IMR-90 (cell line): ENCODE measurements around the gene CIART. TPM values are rescaled to one million over a fixed set of nuclear protein-coding genes. Genes with fewer than 3 reads are reported as not detected.

Experiments
- ATAC-seq: fragments of 200-7000 bp; cut with Tn5 transposase; 2 replicates; pipeline ENCODE4 v1.9.1; 2020; ENCODE audit warnings: low read depth, mild to moderate bottlenecking, moderate library complexity
- BruUV-seq: library from RNA; stranded (reverse); fragments of 400-500 nt; replicated peaks from 2 replicates; lab custom pipeline; 2021; lab: Mats Ljungman, UMichigan
- CTCF ChIA-PET: fragments of 300-600 bp; formaldehyde crosslinking; extraction: SDS; loops from one replicate; lab custom pipeline; 2021; ENCODE audit warnings: antibody characterized with exemption; lab: Yijun Ruan, JAX
- POLR2A ChIA-PET: fragments of 300-600 bp; sonication (Branson Sonifier 250); formaldehyde crosslinking; loops from one replicate; lab custom pipeline; 2022; ENCODE audit warnings: antibody characterized with exemption; ENCODE audit not compliant: unreplicated experiment; lab: Charles Lee
- DNase-seq: peaks from one replicate; pipeline ENCODE4 v3.0.0; 2013
- H2AFZ ChIP-seq: replicated peaks from 2 replicates; pipeline ENCODE3; 2013; ENCODE audit warnings: low read length, mild to moderate bottlenecking; ENCODE audit not compliant: poor library complexity
- H2AK5ac ChIP-seq: 2 replicates; pipeline ENCODE4 v1.6.1; 2013; ENCODE audit warnings: low read depth, low read length, inconsistent platforms
- H2AK9ac ChIP-seq: replicated peaks from 2 replicates; pipeline ENCODE3; 2013; ENCODE audit warnings: mild to moderate bottlenecking, low read depth, low read length, moderate library complexity; ENCODE audit not compliant: poor library complexity
- H2BK120ac ChIP-seq: 2 replicates; pipeline ENCODE4 v1.6.1; 2013; ENCODE audit warnings: low read depth, low read length, inconsistent platforms
- H2BK15ac ChIP-seq: 3 replicates; pipeline ENCODE4 v1.6.1; 2013; ENCODE audit warnings: low read depth, low read length, inconsistent platforms
- H2BK20ac ChIP-seq: 2 replicates; pipeline ENCODE4 v1.6.1; 2013; ENCODE audit warnings: low read depth, mild to moderate bottlenecking, inconsistent platforms, low read length, moderate library complexity
- H2BK5ac ChIP-seq: 2 replicates; pipeline ENCODE4 v1.6.1; 2013; ENCODE audit warnings: mild to moderate bottlenecking, low read depth, low read length, inconsistent platforms; ENCODE audit not compliant: poor library complexity, severe bottlenecking
- H3K14ac ChIP-seq: replicated peaks from 2 replicates; pipeline ENCODE4 v1.6.1; 2013; ENCODE audit warnings: low read depth, low read length, inconsistent platforms
- H3K18ac ChIP-seq: 2 replicates; pipeline ENCODE4 v1.6.1; 2013; ENCODE audit warnings: low read depth, low read length, control low read depth
- H3K23ac ChIP-seq: 2 replicates; pipeline ENCODE4 v1.6.1; 2013; ENCODE audit warnings: low read depth, low read length, inconsistent platforms
- H3K27ac ChIP-seq: 2 replicates; pipeline ENCODE4 v1.5.1; 2013; ENCODE audit warnings: mild to moderate bottlenecking, control low read depth, low read length; ENCODE audit not compliant: insufficient read depth
- H3K27me3 ChIP-seq: 2 replicates; pipeline ENCODE4 v1.6.1; 2013; ENCODE audit warnings: low read length; ENCODE audit not compliant: control insufficient read depth, insufficient read depth
- H3K36me3 ChIP-seq: 2 replicates; pipeline ENCODE4 v1.6.1; 2013; ENCODE audit warnings: low read length, mixed read lengths; ENCODE audit not compliant: control insufficient read depth, insufficient read depth
- H3K4ac ChIP-seq: 2 replicates; pipeline ENCODE4 v1.6.1; 2013; ENCODE audit warnings: low read depth, low read length, inconsistent platforms
- H3K4me1 ChIP-seq: 2 replicates; pipeline ENCODE4 v1.6.1; 2013; ENCODE audit warnings: low read length, mixed read lengths; ENCODE audit not compliant: control insufficient read depth, insufficient read depth
- H3K4me2 ChIP-seq: 2 replicates; pipeline ENCODE4 v1.6.1; 2013; ENCODE audit warnings: low read depth, mild to moderate bottlenecking, control low read depth, low read length, moderate library complexity
- H3K4me3 ChIP-seq: 2 replicates; pipeline ENCODE4 v1.5.1; 2013; ENCODE audit warnings: low read depth, mild to moderate bottlenecking, control low read depth, low read length, moderate library complexity; ENCODE audit not compliant: insufficient read depth
- H3K56ac ChIP-seq: 2 replicates; pipeline ENCODE4 v1.6.1; 2013; ENCODE audit warnings: low read length, inconsistent platforms; ENCODE audit not compliant: insufficient read depth; ENCODE audit errors: extremely low read depth
- H3K79me1 ChIP-seq, 2 experiments: 2 replicates each; pipeline ENCODE4 v1.6.1; 2013; ENCODE audit warnings: low read length in 2 of 2, inconsistent platforms in 1 of 2, low read depth in 1 of 2
- H3K9ac ChIP-seq: 2 replicates; pipeline ENCODE4 v1.6.1; 2013; ENCODE audit warnings: low read depth, low read length, control low read depth
- H3K9me1 ChIP-seq: 2 replicates; pipeline ENCODE4 v1.6.1; 2013; ENCODE audit warnings: low read length, inconsistent platforms; ENCODE audit not compliant: insufficient read depth
- H3K9me3 ChIP-seq: 2 replicates; pipeline ENCODE4 v1.6.1; 2013; ENCODE audit warnings: low read length; ENCODE audit not compliant: control insufficient read depth, insufficient read depth
- H4K20me1 ChIP-seq: 2 replicates; pipeline ENCODE4 v1.6.1; 2013; ENCODE audit warnings: low read length, inconsistent platforms; ENCODE audit not compliant: insufficient read depth
- H4K5ac ChIP-seq: 2 replicates; pipeline ENCODE4 v1.6.1; 2013; ENCODE audit warnings: mild to moderate bottlenecking, low read depth, low read length, control low read depth
- H4K8ac ChIP-seq, 2 experiments: 2 replicates each; pipeline ENCODE4 v1.6.1; 2013; ENCODE audit warnings: low read depth in 2 of 2, low read length in 2 of 2, control low read depth in 1 of 2, inconsistent platforms in 1 of 2
- H4K91ac ChIP-seq: 2 replicates; pipeline ENCODE4 v1.6.1; 2013; ENCODE audit warnings: low read depth, low read length, inconsistent platforms; ENCODE audit not compliant: insufficient read depth
- CEBPB ChIP-seq: IDR thresholded peaks from 2 replicates; pipeline ENCODE4 v1.6.1; 2012; ENCODE audit warnings: low read depth, low read length, improper control_type of control experiment
- NFE2L2 ChIP-seq: fragments of 150-350 bp; IDR thresholded peaks from 2 replicates; pipeline ENCODE4 v1.6.1; 2016; ENCODE audit warnings: low read depth, mild to moderate bottlenecking, low read length
- POLR2A ChIP-seq: IDR thresholded peaks from 2 replicates; pipeline ENCODE4 v1.6.1; 2012; ENCODE audit warnings: mild to moderate bottlenecking, low read depth, low read length
- RAD21 ChIP-seq: IDR thresholded peaks from 2 replicates; pipeline ENCODE4 v1.6.1; 2012; ENCODE audit warnings: low read length, improper control_type of control experiment
- RCOR1 ChIP-seq: IDR thresholded peaks from 2 replicates; pipeline ENCODE4 v1.6.1; 2012; ENCODE audit warnings: mild to moderate bottlenecking, low read length, improper control_type of control experiment; ENCODE audit not compliant: insufficient replicate concordance
- WGBS, 2 experiments: methylation state at CpG; one replicate each; pipeline versions ENCODE4 v1.1.5 to v1.1.7; 2013; ENCODE audit warnings: missing lambda C conversion rate in 2 of 2; ENCODE audit not compliant: insufficient read length in 1 of 2; ENCODE audit errors: extremely low coverage in 2 of 2; 5-methylcytosine and 5-hydroxymethylcytosine counted together
- dilution Hi-C: fragments of 300-500 bp; cut with HindIII; formaldehyde crosslinking; loops from one replicate; pipeline ENCODE4 v1.14.3; 2018; ENCODE audit warnings: low sequenced_read_pairs; ENCODE audit not compliant: unreplicated experiment
- in situ Hi-C: fragments of 300-500 bp; cut with MboI; formaldehyde crosslinking; loops from 3 replicates; pipeline ENCODE4 v1.14.3; 2019; ENCODE audit warnings: low sequenced_read_pairs, inconsistent platforms, mixed read lengths
- intact Hi-C: fragments of 100-400 bp; cut with micrococcal nuclease; formaldehyde crosslinking; loops from 2 replicates; pipeline ENCODE4 v1.10.0; 2022
- polyA plus RNA-seq, 3 experiments: library from polyadenylated mRNA; depleted of rRNA; stranded (reverse); fragments of >200 nt; gene quantifications; 2 replicates each; pipeline ENCODE4 v1.2.3, GENCODE V29; 2012; ENCODE audit warnings: low replicate concordance in 1 of 3
- total RNA-seq: library from RNA; depleted of rRNA; stranded (reverse); fragments of >200 nt; gene quantifications from 2 replicates; pipeline ENCODE4 v1.2.3, GENCODE V29; 2012

Gene CIART
- total and polyA plus RNA-seq, 2 of the 4 experiments (the other 2 are of a cell fraction), result 16.5 to 18.1 TPM

GRCh38 chr1:150282558-150282958 is 204 bp downstream of the CIART start:
- Histone ChIP-seq H3K4ac (peak overlapping the region; percentile 70), H3K36me3 (peaks cover 11% of the 10 kb centered on the region), H3K14ac (peak overlapping the region; percentile 82), H2BK20ac (no peak overlapping the region), H2AFZ (peak overlapping the region; percentile 92), H3K4me1 (peaks cover 5% of the 10 kb centered on the region), H2AK5ac (peak overlapping the region; percentile 40), H4K5ac (0 out of 2 replicates have a peak overlapping the region, but pooled peaks have one; percentile 12), H4K91ac (peak overlapping the region; percentile 58), H4K20me1 (no peaks in the 10 kb centered on the region), H2BK120ac (peak overlapping the region; percentile 60; the same call in 1 of the 2 replicates), H3K23ac (peak overlapping the region; percentile 82), H2BK15ac (peak overlapping the region; percentile 28; the same call in 1 of the 3 replicates), H3K9me1 (no peaks in the 10 kb centered on the region), H3K27me3 (no peaks in the 10 kb centered on the region), H2AK9ac (peak overlapping the region; percentile 93), H2BK5ac (peak overlapping the region; percentile 32), H4K8ac (peak overlapping the region in 1 of 2 experiments; percentile 61; a peak in 2 of 4 replicates), H3K9ac (peak overlapping the region; percentile 54), H3K9me3 (no peaks in the 10 kb centered on the region), H3K27ac (peak overlapping the region; percentile 13; the same call in 1 of the 2 replicates), H3K4me2 (peak overlapping the region; percentile 84), H3K4me3 (peak overlapping the region; percentile 58), H3K79me1 (peaks cover 17 to 21% of the 10 kb centered on the region in 2 experiments; a peak in 3 of 4 replicates), H3K18ac (no peak overlapping the region), H3K56ac (no peak overlapping the region)
- in situ Hi-C loops (no loop called here), intact Hi-C loops (loop anchor here (5.0 kb wide), 1 partner anchor 45 kb away; the partner anchor contains the start of gene ANP32E), dilution Hi-C loops (no loop called here)
- TF ChIP-seq CEBPB (no peak), NFE2L2 (no peak), POLR2A (peak; percentile 63; the same call in 1 of the 2 replicates), RAD21 (no peak), RCOR1 (no peak)
- no TSS peak for BruUV-seq
- POLR2A ChIA-PET, result interaction anchor here (0.6 kb wide), 1 partner anchor 10 kb away, joined by 5 read pairs; no protein-coding TSS in a partner anchor
- ATAC-seq (no peak; the same call in 1 of the 2 replicates), DNase-seq (peak; percentile 22)
- CTCF ChIA-PET, result interaction anchor here (0.6 to 3.8 kb wide), 2 partner anchors 27 to 76 kb away, joined by 4 to 31 read pairs; no protein-coding TSS in a partner anchor
- 2% methylated on average over 9 of the region's 21 CpGs; no CpG with 5 or more reads in 1 of the 2 experiments for WGBS, 2 experiments
